WTC11 (cell line): ENCODE measurements around the gene SMIM5.

Experiments used
- CREB1 ChIP-seq: sonication (generic); formaldehyde crosslinking; IDR thresholded peaks from 2 replicates; pipeline ENCODE4 v1.8.0; 2023; ENCODE audit warnings: mild to moderate bottlenecking, missing genetic modification reagents
- ESRRA ChIP-seq: sonication (generic); formaldehyde crosslinking; IDR thresholded peaks from 2 replicates; pipeline ENCODE4 v1.8.1; 2022; ENCODE audit warnings: mild to moderate bottlenecking, missing genetic modification reagents, borderline replicate concordance
- GRHL2 ChIP-seq: fragments of 250-450 bp; sonication (Bioruptor Pico); IDR thresholded peaks from 2 replicates; pipeline ENCODE4 v1.8.0; 2022; ENCODE audit warnings: mild to moderate bottlenecking, moderate library complexity; ENCODE audit not compliant: insufficient replicate concordance, severe bottlenecking
- GTF2I ChIP-seq: fragments of 250-450 bp; sonication (Bioruptor Pico); conservative IDR thresholded peaks from 2 replicates; pipeline ENCODE4 v1.4.0; 2021; ENCODE audit warnings: mild to moderate bottlenecking
- MAX ChIP-seq: sonication (generic); formaldehyde crosslinking; IDR thresholded peaks from 2 replicates; pipeline ENCODE4 v1.8.0; 2022; ENCODE audit warnings: mild to moderate bottlenecking, missing genetic modification reagents
- MYBL2 ChIP-seq: sonication (generic); formaldehyde crosslinking; IDR thresholded peaks from 2 replicates; pipeline ENCODE4 v1.8.1; 2023; ENCODE audit warnings: mild to moderate bottlenecking, moderate library complexity, missing genetic modification reagents
- SP1 ChIP-seq: sonication (generic); formaldehyde crosslinking; conservative IDR thresholded peaks from 2 replicates; pipeline ENCODE4 v1.8.1; 2022; ENCODE audit warnings: missing genetic modification reagents
- TF ChIP-seq, protein P1 (sequence below): fragments of 200-600 bp; IDR thresholded peaks from 2 replicates; pipeline ENCODE4 v1.8.0; 2022; ENCODE audit warnings: antibody characterized with exemption
- TF ChIP-seq, protein P2 (sequence below): sonication (generic); formaldehyde crosslinking; conservative IDR thresholded peaks from 2 replicates; pipeline ENCODE4 v1.8.1; 2022; ENCODE audit warnings: mild to moderate bottlenecking, missing genetic modification reagents

- TF ChIP-seq MYBL2 (no peak), SP1 (CRISPR knock-in tag) (no peak), GRHL2 (CRISPR knock-in tag) (no peak), GTF2I (no peak), CREB1 (CRISPR knock-in tag) (no peak), ESRRA (CRISPR knock-in tag) (no peak; the same call in 1 of the 2 replicates), MAX (CRISPR knock-in tag) (peak; percentile 44; the same call in 1 of the 2 replicates)
- TF ChIP-seq, protein P1, sequence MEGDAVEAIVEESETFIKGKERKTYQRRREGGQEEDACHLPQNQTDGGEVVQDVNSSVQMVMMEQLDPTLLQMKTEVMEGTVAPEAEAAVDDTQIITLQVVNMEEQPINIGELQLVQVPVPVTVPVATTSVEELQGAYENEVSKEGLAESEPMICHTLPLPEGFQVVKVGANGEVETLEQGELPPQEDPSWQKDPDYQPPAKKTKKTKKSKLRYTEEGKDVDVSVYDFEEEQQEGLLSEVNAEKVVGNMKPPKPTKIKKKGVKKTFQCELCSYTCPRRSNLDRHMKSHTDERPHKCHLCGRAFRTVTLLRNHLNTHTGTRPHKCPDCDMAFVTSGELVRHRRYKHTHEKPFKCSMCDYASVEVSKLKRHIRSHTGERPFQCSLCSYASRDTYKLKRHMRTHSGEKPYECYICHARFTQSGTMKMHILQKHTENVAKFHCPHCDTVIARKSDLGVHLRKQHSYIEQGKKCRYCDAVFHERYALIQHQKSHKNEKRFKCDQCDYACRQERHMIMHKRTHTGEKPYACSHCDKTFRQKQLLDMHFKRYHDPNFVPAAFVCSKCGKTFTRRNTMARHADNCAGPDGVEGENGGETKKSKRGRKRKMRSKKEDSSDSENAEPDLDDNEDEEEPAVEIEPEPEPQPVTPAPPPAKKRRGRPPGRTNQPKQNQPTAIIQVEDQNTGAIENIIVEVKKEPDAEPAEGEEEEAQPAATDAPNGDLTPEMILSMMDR = peak; percentile 94
- TF ChIP-seq, protein P2, sequence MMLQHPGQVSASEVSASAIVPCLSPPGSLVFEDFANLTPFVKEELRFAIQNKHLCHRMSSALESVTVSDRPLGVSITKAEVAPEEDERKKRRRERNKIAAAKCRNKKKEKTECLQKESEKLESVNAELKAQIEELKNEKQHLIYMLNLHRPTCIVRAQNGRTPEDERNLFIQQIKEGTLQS (CRISPR knock-in tag) = no peak
Observed at GRCh38 chr17:75632863-75633485, at the start of gene SMIM5.
